ENCODE results near the gene C9orf72.
A peak's percentile ranks its signal among the peaks of the same experiment; 100 is the strongest.
"Not testable (repeated sequence)": the region's sequence is repeated elsewhere in the genome, so short reads cannot be mapped to it uniquely, and the experiment has no call there.

C9orf72 gene, protein sequence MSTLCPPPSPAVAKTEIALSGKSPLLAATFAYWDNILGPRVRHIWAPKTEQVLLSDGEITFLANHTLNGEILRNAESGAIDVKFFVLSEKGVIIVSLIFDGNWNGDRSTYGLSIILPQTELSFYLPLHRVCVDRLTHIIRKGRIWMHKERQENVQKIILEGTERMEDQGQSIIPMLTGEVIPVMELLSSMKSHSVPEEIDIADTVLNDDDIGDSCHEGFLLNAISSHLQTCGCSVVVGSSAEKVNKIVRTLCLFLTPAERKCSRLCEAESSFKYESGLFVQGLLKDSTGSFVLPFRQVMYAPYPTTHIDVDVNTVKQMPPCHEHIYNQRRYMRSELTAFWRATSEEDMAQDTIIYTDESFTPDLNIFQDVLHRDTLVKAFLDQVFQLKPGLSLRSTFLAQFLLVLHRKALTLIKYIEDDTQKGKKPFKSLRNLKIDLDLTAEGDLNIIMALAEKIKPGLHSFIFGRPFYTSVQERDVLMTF

GRCh38 chr9:27572918-27573633 lies at the start of gene C9orf72:
Gene C9orf72 (minus strand): TSS chr9:27573481. CDS start chr9:27567120, 6,361 bp downstream.
- DNase-seq (ENCODE audit: low read depth in 1 of 2, low spot score in 1 of 2): peak; percentile 74 to 80

DNA sequence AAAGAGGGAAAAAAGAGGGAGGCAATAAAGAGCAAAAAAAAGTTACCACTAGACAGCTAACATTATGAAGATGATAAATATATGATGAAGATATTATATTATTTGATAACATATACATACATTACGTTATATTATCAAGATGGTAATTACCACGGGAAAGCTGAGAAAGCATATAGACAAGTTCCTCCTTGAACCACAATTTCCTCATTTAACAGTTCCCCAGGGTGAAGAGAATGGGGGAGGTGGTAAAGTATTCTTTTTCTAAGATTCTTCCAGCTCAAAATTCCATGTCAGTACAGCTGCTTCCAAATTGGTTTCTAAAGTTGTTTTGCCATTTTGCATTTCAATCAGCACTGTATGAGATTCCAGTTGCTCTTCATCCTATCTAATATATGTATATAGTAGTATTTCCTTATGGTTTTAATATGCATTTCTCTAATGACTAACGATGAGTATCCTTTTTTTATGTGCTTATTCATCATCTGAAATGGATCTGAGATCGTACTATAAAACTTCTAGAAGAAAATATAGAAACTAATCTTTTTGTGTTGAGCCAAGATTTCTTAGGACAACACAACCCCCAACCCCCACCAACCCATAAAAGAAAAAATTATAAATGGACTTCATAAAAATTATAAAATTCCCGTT lies 49.5 kb upstream of the C9orf72 start:
- DNase-seq (ENCODE audit: low read depth in 1 of 2, low spot score in 1 of 2): no peak

DNA sequence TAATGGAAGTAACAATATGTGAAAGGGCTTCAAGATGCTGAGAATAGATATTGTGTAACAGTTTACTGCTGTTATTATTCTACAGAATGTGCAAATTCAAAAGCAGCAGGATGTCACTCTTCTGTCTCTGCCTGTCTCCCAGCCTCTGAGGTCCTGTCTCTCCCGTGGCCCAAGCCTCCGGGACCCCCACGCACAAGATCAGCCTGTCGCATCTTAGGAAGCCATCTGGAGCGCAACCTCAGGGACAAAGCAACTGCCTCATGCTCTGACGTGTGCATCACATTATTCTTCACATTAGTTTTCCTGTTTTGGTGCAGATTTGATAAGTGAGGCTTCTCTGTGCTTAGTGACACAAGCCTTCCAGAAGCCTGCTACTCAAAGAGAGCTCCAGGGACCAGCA lies 46.5 kb upstream of the C9orf72 start:
- no peak for DNase-seq (ENCODE audit: low read depth in 1 of 2, low spot score in 1 of 2)

GRCh38 chr9:27618066-27618465 lies 44.8 kb upstream of the C9orf72 start:
- DNase-seq (ENCODE audit: low read depth in 1 of 2, low spot score in 1 of 2): no peak

GRCh38 chr9:27614551-27614950 lies 41.3 kb upstream of the C9orf72 start:
- DNase-seq (ENCODE audit: low read depth in 1 of 2, low spot score in 1 of 2): no peak

GRCh38 chr9:27612036-27612435 lies 38.8 kb upstream of the C9orf72 start:
- DNase-seq (ENCODE audit: low read depth in 1 of 2, low spot score in 1 of 2): not testable (repeated sequence)

GRCh38 chr9:27610622-27611021 lies 37.3 kb upstream of the C9orf72 start:
- DNase-seq (ENCODE audit: low read depth in 1 of 2, low spot score in 1 of 2): no peak

DNA sequence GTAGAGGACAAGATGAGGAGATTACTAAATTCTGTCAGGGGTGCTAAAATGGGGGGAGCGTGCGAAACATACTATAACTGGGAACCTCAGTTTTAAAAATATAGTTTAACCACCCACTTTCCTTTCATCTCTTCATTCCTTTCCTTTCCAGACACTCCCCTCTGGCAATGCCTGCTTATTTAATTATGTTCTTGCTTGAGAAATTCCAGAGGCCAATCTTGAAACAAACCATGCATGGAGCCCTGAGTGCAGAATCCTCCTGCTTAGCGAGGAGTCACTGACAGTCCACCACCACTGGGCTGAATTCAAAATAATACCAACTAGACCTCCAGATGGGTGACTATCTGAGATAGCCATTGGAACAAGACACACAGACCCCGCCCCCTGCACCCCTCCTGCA lies 29.7 kb upstream of the C9orf72 start:
- no peak for DNase-seq (ENCODE audit: low read depth in 1 of 2, low spot score in 1 of 2)

- no peak for DNase-seq (ENCODE audit: low read depth in 1 of 2, low spot score in 1 of 2)
Measured at GRCh38 chr9:27602142-27602861, 29.0 kb upstream of the C9orf72 start.

DNA sequence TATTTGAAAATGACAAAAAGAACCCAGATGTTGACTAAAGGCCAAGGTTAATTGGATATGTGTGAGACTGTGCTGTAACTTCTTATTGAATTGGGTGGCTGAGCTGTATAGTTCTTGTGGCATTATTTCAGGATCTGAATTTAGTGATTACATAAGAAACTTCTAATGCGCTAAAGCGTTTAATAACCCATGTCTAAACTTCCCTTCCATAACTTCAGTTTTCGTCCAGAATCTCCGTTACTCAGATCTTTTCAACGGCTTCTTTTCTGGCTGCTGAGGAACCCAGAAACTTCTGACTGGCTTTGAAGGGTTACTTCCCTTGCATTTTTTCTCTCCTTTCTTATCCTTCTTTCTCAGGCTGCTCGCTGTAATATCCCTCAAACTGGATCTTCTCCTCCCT lies 28.1 kb upstream of the C9orf72 start:
- DNase-seq (ENCODE audit: low read depth in 1 of 2, low spot score in 1 of 2): no peak

GRCh38 chr9:27600256-27600655 lies 27.0 kb upstream of the C9orf72 start:
- DNase-seq (ENCODE audit: low read depth in 1 of 2, low spot score in 1 of 2): no peak

- DNase-seq (ENCODE audit: low read depth in 1 of 2, low spot score in 1 of 2): no peak
Measured at GRCh38 chr9:27599870-27600238, 26.6 kb upstream of the C9orf72 start.

GRCh38 chr9:27599102-27599869 lies 26.0 kb upstream of the C9orf72 start:
- DNase-seq (ENCODE audit: low read depth in 1 of 2, low spot score in 1 of 2): no peak

DNA sequence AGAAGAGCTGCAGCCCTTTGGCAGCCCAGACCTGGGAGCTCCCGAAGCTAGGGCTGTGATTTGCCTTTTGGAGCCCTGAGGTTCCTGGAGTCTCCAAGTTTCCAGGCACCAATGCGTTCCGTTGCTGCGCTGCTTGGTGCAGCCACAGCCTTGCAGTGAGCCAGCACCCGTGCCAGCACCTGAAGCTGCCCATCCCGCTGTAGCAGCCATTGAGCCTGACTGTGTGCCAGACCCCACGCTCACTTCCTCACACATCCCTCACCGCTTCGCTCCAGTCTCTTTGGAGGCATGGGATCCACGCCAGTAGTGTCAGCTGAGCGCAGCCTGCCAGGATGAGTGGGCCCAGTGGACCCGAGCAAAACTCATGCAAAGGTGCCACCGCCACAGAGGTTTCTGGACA lies 22.5 kb upstream of the C9orf72 start:
- no peak for DNase-seq (ENCODE audit: low read depth in 1 of 2, low spot score in 1 of 2)

DNA sequence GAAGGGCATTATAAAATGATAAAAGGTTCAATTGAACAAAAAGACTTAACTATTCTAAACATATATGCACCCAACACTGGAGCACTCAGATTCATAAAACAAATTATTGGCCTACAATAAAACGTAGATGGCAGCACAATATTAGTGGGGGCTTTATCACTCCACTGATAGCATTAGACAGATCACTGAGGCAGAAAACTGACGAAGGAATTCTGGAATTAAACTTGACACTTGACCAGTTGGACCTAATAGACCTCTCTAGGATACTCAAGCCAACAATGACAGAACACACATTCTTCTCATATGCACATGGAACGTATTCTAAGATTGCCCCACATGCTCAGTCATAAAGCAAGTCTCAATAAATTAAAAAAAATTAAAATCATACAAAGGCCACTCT lies 18.4 kb upstream of the C9orf72 start:
- DNase-seq (ENCODE audit: low read depth in 1 of 2, low spot score in 1 of 2): no peak

DNA sequence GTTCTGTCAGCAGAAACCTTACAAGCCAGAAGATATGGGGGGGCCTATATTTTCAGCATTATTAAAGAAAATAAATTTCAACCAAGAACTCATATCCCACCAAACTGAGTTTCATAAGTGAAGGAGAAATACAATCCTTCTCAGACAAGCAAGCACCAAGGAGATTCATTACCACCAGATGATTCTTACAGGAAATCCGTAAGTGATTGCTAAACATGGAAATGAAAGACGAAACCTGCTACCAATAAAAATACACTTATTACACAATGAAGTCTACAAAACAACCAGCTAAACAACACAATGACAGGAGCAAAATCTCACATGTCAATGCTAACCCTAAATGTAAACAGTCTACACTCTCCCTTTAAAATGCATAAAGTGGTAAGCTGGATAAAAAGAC lies 17.8 kb upstream of the C9orf72 start:
- DNase-seq (ENCODE audit: low read depth in 1 of 2, low spot score in 1 of 2): no peak

DNA sequence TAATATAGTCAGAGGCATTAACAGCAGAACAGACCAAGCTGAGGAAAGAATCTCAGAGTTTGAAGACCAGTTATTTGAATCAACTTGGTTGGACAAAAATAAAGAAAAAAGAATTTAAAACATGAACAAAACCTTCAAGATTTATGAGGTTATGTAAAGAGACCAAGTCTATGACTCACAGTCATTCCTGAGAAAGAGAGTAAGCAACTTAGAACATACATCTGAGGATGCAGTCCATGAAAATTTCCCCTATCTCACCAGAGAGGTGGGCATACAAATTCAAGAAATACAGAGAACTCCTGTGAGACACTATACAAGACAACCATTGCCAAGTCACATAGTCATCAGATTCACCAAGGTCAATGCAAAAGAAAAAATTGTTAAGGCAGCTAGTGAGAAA lies 17.4 kb upstream of the C9orf72 start:
- no peak for DNase-seq (ENCODE audit: low read depth in 1 of 2, low spot score in 1 of 2)

DNA sequence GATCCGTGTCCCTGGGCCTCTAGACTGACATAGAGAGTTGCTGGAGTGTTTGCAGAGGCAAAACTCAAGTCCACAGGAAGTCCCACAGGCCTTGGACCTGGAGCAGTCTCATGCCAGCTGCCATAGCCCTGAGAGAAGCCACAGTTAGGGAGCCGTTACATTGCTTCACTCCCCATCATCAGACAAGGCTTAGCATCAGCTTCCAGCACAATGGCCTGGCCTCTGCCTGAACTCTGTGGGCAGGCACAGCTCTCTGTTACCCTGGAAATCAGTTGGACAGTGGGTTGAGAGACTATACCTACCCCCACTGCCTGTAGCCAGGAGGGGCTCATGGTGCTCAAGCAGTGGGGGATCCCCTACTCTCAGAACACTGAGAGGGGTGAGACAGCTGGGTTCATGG lies 16.2 kb upstream of the C9orf72 start:
- no peak for DNase-seq (ENCODE audit: low read depth in 1 of 2, low spot score in 1 of 2)

DNA sequence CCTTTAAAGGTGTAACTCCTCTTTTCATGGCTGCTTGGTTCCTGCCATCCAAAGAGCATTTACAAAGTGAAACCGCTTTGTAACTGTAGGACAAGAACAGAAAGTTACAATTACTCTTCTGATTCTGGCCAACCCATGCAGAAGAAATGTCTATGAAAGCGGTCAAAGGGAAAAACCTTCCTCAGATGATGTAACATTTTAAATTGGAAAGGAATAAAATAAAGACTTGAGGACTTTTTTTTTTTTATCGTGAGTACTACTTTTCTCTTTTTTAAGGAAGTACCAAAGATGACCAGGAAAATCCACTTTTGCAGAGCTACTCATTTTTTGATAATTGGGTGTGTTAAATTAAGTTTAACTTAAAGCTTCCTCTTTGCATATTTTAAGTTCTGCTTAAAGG lies 13.0 kb upstream of the C9orf72 start:
- no peak for DNase-seq (ENCODE audit: low read depth in 1 of 2, low spot score in 1 of 2)

DNA sequence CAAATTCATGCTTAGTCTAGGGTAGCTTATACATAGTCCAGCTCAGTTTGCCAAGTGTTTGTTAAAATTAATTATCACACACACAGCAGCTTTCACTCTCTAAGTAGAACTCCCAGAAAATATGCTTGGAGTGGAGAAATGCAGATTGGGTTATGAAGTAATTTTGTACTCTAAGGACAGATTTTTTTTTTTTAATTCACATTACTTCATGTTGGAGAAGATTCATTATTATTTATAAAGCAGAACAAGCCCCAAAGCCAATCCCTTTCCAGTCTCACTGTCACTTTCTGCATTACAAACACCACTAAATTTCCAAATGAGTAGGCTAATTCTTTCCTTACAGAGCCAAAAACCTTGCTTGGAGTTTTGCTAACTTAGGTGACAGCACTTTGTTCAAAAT lies 11.7 kb upstream of the C9orf72 start:
- no peak for DNase-seq (ENCODE audit: low read depth in 1 of 2, low spot score in 1 of 2)

- no peak for DNase-seq (ENCODE audit: low read depth in 1 of 2, low spot score in 1 of 2)
Measured at GRCh38 chr9:27582794-27583193, 9.5 kb upstream of the C9orf72 start.

All from activated CD4-positive, alpha-beta T cell treated with anti-CD3 and anti-CD28 coated beads, Interleukin-2, amount 50 U/mL, for 24 hours (primary cell).